Nephron progenitor cell (in vitro differentiated cells): ENCODE measurements around the gene PTPN4.

Source experiments
- DNase-seq: peaks from one replicate; pipeline ENCODE4 v3.0.0; 2021
- H3K27ac Mint-ChIP-seq: 2 replicates; pipeline ENCODE4 v1.8.0; 2021; ENCODE audit warnings: mild to moderate bottlenecking, moderate library complexity, mixed read lengths
- H3K27me3 Mint-ChIP-seq: 2 replicates; pipeline ENCODE4 v1.8.0; 2021; ENCODE audit warnings: mild to moderate bottlenecking, low read depth, mixed read lengths; ENCODE audit not compliant: poor library complexity
- H3K36me3 Mint-ChIP-seq: 2 replicates; pipeline ENCODE4 v1.8.0; 2021; ENCODE audit warnings: low read depth, mixed read lengths
- H3K4me1 Mint-ChIP-seq: 2 replicates; pipeline ENCODE4 v1.8.0; 2021; ENCODE audit warnings: mixed read lengths
- H3K4me3 Mint-ChIP-seq: 2 replicates; pipeline ENCODE4 v1.8.0; 2021; ENCODE audit warnings: mild to moderate bottlenecking, moderate library complexity, mixed read lengths
- H3K9me3 Mint-ChIP-seq: 2 replicates; pipeline ENCODE4 v1.8.0; 2021; ENCODE audit warnings: mild to moderate bottlenecking, moderate library complexity, mixed read lengths
- CTCF ChIP-seq: fragments of 200-600 bp; sonication (generic); IDR thresholded peaks from 2 replicates; pipeline ENCODE4 v1.5.0; 2021; ENCODE audit warnings: antibody characterized with exemption

Gene PTPN4

GRCh38 chr2:119715409-119716283 is 44.1 kb upstream of the PTPN4 start:
- Mint-ChIP-seq H3K27me3 (peaks cover 17% of the 10 kb centered on the region), H3K4me3 (no peak overlapping the region), H3K9me3 (no peaks in the 10 kb centered on the region), H3K36me3 (no peaks in the 10 kb centered on the region), H3K4me1 (peaks cover 16% of the 10 kb centered on the region), H3K27ac (no peak overlapping the region)
- no peak for DNase-seq
- no peak for TF ChIP-seq CTCF

DNA sequence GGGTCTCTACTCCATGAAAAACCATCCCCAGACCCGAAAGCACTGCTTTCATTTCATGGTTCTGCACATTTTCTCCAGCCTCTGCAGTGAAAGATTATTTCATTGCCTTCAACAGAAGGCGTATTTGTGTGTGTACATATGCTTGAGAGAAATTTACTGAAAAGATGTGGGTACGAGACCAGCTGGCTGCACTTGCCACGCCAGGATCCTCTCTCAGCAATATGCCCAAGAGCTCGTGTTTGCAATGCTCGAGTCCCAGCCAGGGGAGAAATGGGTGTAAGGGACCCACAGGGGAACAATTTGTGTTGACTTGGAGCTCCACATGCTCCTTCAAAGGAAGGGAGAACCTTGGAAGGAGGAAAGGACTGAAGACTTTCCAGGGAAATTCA is 43.4 kb upstream of the PTPN4 start:
- Mint-ChIP-seq H3K9me3 (no peaks in the 10 kb centered on the region), H3K36me3 (no peaks in the 10 kb centered on the region), H3K27me3 (peaks cover 15% of the 10 kb centered on the region), H3K4me3 (no peak overlapping the region), H3K4me1 (peaks cover 16% of the 10 kb centered on the region), H3K27ac (no peak overlapping the region)
- DNase-seq = no peak
- TF ChIP-seq CTCF = no peak

DNA sequence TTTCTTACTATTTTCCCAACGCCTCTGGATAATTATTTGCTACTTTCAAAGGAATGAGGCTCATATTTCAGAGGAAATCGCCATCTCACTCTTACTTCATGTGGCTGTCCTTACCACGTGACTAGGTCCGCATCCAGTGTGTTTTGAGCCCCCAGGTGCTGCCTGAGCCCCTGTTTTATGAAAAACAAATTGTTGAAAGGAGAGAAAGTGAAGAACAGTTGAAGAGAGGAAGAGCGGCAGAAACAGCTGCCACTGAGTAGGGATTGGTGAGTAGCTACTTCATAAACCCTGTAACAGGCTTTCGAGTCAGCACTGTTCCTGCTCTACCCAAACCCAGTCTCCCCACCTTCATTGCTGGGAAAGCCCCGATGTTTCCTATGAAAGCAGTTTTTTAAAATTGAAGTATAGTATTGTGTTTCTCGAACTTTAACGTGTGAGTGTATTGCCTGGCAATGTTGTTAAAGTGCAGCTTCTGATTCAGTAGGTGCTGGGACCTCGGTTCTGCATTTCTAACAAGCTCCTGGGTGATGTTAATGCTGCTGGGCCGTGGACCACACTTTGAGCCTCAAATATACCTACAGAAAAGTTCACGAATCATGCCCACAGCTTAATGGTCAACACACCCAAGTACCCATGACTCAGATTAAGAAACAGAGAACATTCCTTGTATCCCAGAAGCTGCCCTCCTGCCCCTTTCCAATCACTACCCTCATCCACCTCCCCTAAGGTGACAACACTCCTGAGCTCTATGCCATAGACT is 41.0 kb upstream of the PTPN4 start:
- H3K4me1 Mint-ChIP-seq = peaks cover 18% of the 10 kb centered on the region
- no peak overlapping the region for H3K27ac Mint-ChIP-seq
- H3K9me3 Mint-ChIP-seq = no peaks in the 10 kb centered on the region
- no peak for DNase-seq
- no peak for TF ChIP-seq CTCF
- peaks cover 11% of the 10 kb centered on the region for H3K27me3 Mint-ChIP-seq
- no peak overlapping the region for H3K4me3 Mint-ChIP-seq
- H3K36me3 Mint-ChIP-seq = no peaks in the 10 kb centered on the region

GRCh38 chr2:119719261-119719627 is 40.5 kb upstream of the PTPN4 start:
- no peak overlapping the region for H3K27ac Mint-ChIP-seq
- peaks cover 9% of the 10 kb centered on the region for H3K27me3 Mint-ChIP-seq
- DNase-seq = no peak
- H3K9me3 Mint-ChIP-seq = no peaks in the 10 kb centered on the region
- H3K36me3 Mint-ChIP-seq = no peaks in the 10 kb centered on the region
- no peak for TF ChIP-seq CTCF
- peaks cover 23% of the 10 kb centered on the region for H3K4me1 Mint-ChIP-seq
- H3K4me3 Mint-ChIP-seq = no peak overlapping the region

DNA sequence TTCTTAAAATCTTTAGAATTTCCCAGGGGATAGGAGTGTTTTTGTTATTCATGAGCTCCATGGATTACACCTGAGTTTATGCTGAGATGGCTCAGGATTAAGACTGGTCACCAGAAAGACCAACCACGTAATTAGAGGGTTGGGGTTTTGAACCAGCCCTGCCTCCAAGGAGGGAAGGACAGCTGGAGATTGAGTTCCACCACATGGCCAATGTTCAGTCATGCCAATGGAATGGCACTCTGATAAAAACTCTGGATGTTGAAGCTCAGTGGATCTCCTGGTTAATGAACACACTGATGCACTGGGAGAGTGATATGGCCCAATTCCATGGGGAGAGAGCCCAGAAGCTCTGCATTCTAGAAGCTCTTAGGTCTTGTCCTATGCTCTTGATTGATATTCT is 38.7 kb upstream of the PTPN4 start:
- Mint-ChIP-seq H3K27ac (no peak overlapping the region), H3K36me3 (no peaks in the 10 kb centered on the region), H3K4me1 (peaks cover 23% of the 10 kb centered on the region), H3K9me3 (no peaks in the 10 kb centered on the region), H3K4me3 (no peak overlapping the region), H3K27me3 (peaks cover 3% of the 10 kb centered on the region)
- no peak for DNase-seq
- TF ChIP-seq CTCF = no peak
